ENCODE data around the gene CRX. TPM values are rescaled to one million over a fixed set of nuclear protein-coding genes. Genes with fewer than 3 reads are reported as not detected.
"Not testable (repeated sequence)": the region's sequence is repeated elsewhere in the genome, so short reads cannot be mapped to it uniquely, and the experiment has no call there.

CRX gene
- total RNA-seq: under 1 TPM in 1 of 2 donors, not detected in 1; 0.34 TPM

DNA sequence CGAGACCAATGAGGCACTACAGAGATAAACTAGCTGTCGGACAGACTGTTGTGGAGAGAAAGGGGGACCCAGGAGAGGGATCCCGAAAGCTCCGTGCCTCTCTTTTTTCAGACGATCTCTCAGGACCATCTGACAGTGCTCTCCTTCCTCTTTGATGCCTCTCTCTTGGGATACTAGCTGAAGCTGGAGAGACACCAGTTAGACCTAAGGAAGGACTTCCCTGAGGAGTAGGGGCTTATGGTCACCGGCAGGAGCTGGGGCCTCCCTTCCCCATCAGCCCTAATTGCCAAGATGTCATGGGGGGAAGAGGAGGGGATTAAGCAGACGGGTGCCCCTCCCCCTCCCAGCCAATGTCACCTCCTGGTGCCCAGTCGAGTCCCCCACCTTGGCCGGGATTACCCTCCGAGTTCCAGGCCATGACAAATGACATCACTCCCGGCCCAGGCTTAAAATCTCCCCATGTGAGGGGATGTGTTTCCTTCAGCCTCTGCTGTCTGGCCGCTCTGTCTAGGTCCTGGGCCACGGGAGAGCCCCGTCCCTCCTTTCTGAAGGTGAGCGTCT is at the start of gene CRX:
Gene CRX (plus strand): TSS at position 478 of the 561 bp plus-strand sequence. CDS start 12,507 bp downstream, outside the sequence.
- no peak within 1 kb of the TSS for H3K4me3 ChIP-seq
- H3K9me3 ChIP-seq: no peaks in the 10 kb centered on the region
- H3K27ac ChIP-seq: no peak within 1 kb of the TSS
- H3K4me1 ChIP-seq (replicated peaks): no peaks in the 10 kb centered on the region
- H3K27me3 ChIP-seq (replicated peaks; ENCODE audit: insufficient read depth): no peaks in the 10 kb centered on the region
- TF ChIP-seq POLR2AphosphoS5 (IDR thresholded peaks at IDR 0.05) (no peak), POLR2A (IDR thresholded peaks at IDR 0.05) (no peak)
- intact Hi-C loops (cut with DNase I): no loop called here
- DNase-seq (ENCODE audit: low spot score): no peak
- H3K36me3 ChIP-seq: no peaks in the 10 kb centered on the region
- 43% methylated on average over 15 of the region's 15 CpGs for WGBS

DNA sequence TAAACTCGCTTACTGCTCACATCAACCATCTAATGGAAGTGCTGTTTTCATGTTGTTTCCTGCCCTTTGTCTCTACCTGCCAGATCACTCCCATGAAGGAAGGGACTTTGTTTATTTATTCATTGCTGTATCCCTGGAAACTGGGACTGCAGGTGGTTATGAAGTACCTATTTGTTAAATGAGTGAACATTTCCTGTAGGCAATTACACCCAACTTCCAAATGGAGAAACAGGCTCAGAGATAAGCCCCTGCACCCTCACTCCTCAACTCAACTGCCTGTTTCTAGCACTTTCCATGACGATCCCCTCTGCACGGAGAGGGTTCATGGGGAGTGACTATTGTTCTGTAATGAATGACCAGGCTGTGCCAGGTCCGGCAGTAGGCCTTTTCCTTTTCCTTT is 45.2 kb upstream of the CRX start:
- no peak for TF ChIP-seq POLR2A (IDR thresholded peaks at IDR 0.05)
- peak; percentile 85 for TF ChIP-seq POLR2AphosphoS5 (IDR thresholded peaks at IDR 0.05)
- Histone ChIP-seq H3K27ac (peak overlapping the region in 1 of 2 donors; percentile 99), H3K36me3 (peaks cover 0 to 4% of the 10 kb centered on the region in 2 donors), H3K9me3 (no peaks in the 10 kb centered on the region), H3K4me3 (no peak overlapping the region), H3K27me3 (replicated peaks; ENCODE audit: insufficient read depth) (no peaks in the 10 kb centered on the region), H3K4me1 (replicated peaks) (peaks cover 6% of the 10 kb centered on the region)
- intact Hi-C loops (cut with DNase I): loop anchor here (5.0 kb wide), 1 partner anchor 59 kb away; no protein-coding TSS in a partner anchor
- 43% methylated on average over 4 of the region's 4 CpGs for WGBS
- DNase-seq (ENCODE audit: low spot score): peak; percentile 40

DNA sequence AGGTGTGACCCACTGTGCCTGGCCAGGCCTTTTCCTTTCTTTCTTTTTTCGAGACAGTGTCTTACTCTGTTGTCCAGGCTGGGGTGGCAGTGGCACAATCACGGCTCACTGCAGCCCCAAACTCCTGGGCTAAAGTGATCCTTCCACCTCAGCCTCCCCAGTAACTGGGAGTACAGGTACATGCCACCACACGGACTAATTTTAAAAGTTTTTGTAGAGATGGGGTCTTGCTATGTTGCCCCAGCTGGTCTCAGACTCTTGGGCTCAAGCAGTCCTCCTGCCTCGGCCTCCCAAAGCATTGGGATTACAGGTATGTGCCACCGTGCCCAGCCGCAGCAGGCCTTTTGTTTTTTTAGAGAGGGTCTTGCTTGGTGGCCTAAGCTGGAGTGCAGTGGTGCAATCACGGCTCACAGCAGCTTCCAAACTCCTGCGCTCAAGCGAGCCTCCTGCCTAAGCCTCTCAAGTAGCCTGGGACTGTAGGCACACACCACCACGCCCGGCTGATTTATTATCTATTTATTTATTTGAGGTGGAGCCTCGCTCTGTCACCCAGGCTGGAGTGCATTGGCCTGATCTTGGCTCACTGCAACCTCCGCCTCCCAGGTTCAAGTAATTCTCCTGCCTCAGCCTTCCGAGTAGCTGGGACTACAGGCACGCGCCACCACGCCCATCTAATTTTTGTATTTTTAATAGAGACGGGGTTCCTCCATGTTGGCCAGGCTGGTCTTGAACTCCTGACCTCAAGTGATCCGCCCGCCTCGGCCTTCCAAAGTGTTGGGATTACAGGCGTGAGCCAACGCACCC is 44.3 kb upstream of the CRX start:
- intact Hi-C loops (cut with DNase I): loop anchor here (5.0 kb wide), 1 partner anchor 60 kb away; no protein-coding TSS in a partner anchor
- H3K27ac ChIP-seq: peak overlapping the region; percentile 95 to 99
- H3K4me1 ChIP-seq (replicated peaks); H3K36me3 ChIP-seq; DNase-seq (ENCODE audit: low spot score); H3K27me3 ChIP-seq (replicated peaks; ENCODE audit: insufficient read depth); H3K9me3 ChIP-seq: not testable (repeated sequence)
- H3K4me3 ChIP-seq: peak overlapping the region; percentile 89 to 94
- 77% methylated on average over 23 of the region's 23 CpGs for WGBS

DNA sequence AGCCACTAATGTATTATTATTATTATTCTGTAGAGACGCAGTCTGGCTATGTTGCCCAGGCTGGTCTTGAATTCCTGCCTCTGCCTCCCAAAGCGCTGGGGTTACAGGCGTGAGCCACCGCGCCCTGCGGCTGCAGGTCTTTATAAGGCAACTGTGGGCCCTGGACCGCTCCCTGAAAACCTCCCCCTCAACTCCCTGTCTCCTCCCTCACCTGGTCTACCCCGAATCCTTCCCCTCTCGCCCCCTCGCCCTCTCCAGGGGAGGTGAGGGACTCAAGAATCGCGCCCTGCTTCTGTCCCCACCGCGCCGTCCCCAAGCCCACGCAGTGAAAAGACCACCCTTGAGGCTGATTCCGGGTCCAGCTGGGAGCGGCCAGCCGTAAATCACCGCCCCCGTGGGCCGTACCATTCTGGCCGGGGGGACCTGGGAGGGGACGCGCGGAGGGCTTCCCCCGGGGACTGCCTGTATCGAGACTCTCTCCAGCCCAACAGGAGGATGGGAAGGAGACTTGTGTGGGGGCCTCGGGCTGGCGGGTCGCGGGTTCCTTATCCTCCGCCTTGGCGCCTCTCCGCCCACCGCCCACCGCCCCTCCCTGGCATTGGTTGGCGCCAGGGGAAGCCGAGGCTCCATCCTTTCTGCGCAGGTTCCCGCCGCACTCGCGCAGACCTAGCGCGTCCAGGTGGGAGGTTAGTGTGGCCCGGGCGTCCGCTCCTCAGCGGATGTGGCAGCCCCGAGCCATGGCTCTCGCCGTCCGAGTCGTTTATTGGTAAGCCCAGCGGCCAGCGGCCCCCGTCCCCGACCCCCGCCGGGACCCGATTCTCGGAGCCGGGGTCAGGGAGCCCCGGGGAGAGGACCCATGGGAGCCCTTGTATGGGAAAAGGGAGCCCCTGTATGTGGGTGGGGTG is 43.4 kb upstream of the CRX start, which contains the start of gene SELENOW:
Gene SELENOW (plus strand): TSS at position 655 of the 905 bp plus-strand sequence. CDS start 83 bp downstream, at position 738.
- DNase-seq (ENCODE audit: low spot score): peak; percentile 70
- WGBS: 1% methylated on average over 54 of the region's 65 CpGs

DNA sequence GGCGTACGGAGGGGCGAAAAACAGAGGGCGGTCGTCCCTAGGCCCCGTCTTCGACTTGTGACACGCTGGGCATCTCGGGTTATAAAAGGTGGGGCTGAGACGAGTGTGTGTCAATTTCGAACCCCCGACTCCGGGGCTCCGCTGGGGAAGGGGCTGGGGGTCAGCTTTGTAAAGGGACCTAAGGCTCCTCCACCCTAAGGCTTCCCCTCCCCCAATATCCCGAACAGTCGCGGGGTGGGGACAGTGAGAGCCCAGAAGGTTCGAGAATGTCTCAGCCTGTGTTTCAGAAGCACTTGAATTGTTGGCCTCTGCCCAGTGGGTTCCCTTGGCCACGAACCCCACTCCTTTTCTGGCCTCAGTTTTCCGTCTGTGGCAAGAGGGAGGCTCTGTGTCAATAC is 42.8 kb upstream of the CRX start:
- no peaks in the 10 kb centered on the region for H3K9me3 ChIP-seq
- peaks cover 0 to 4% of the 10 kb centered on the region in 2 donors for H3K36me3 ChIP-seq
- peak overlapping the region; percentile 95 to 99 for H3K27ac ChIP-seq
- H3K27me3 ChIP-seq (replicated peaks; ENCODE audit: insufficient read depth): no peaks in the 10 kb centered on the region
- peaks cover 9% of the 10 kb centered on the region for H3K4me1 ChIP-seq (replicated peaks)
- H3K4me3 ChIP-seq: peak overlapping the region; percentile 89 to 94
- WGBS: under 1% methylated on average over 20 of the region's 20 CpGs
- intact Hi-C loops (cut with DNase I): loop anchor here (5.0 kb wide), 1 partner anchor 62 kb away; no protein-coding TSS in a partner anchor
- peak; percentile 46 for DNase-seq (ENCODE audit: low spot score)
- peak; percentile 6 for TF ChIP-seq POLR2AphosphoS5 (IDR thresholded peaks at IDR 0.05)
- TF ChIP-seq, protein P1, sequence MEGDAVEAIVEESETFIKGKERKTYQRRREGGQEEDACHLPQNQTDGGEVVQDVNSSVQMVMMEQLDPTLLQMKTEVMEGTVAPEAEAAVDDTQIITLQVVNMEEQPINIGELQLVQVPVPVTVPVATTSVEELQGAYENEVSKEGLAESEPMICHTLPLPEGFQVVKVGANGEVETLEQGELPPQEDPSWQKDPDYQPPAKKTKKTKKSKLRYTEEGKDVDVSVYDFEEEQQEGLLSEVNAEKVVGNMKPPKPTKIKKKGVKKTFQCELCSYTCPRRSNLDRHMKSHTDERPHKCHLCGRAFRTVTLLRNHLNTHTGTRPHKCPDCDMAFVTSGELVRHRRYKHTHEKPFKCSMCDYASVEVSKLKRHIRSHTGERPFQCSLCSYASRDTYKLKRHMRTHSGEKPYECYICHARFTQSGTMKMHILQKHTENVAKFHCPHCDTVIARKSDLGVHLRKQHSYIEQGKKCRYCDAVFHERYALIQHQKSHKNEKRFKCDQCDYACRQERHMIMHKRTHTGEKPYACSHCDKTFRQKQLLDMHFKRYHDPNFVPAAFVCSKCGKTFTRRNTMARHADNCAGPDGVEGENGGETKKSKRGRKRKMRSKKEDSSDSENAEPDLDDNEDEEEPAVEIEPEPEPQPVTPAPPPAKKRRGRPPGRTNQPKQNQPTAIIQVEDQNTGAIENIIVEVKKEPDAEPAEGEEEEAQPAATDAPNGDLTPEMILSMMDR (IDR thresholded peaks at IDR 0.05): no peak

More for the DNA sequence above, 43.4 kb upstream of the CRX start, which contains the start of gene SELENOW:
- peak; percentile 95 for TF ChIP-seq POLR2A (IDR thresholded peaks at IDR 0.05)
- TF ChIP-seq, protein P1 (IDR thresholded peaks at IDR 0.05): peak in 1 of 4 experiments; percentile 10
- peak; percentile 93 for TF ChIP-seq POLR2AphosphoS5 (IDR thresholded peaks at IDR 0.05)
- Histone ChIP-seq H3K4me1 (replicated peaks) (peaks cover 9% of the 10 kb centered on the region), H3K36me3 (peaks cover 0 to 4% of the 10 kb centered on the region in 2 donors), H3K9me3 (no peaks in the 10 kb centered on the region), H3K27ac (peak within 1 kb of the TSS; percentile 95 to 99), H3K27me3 (replicated peaks; ENCODE audit: insufficient read depth) (no peaks in the 10 kb centered on the region), H3K4me3 (peak within 1 kb of the TSS; percentile 89 to 94)
- intact Hi-C loops (cut with DNase I): loop anchor here (5.0 kb wide), 1 partner anchor 61 kb away; no protein-coding TSS in a partner anchor

Data from prostate gland (tissue), 2 donors.